HL-60 (cell line): ENCODE results near the gene TEKTIP1.
"Not testable (repeated sequence)": the region's sequence is repeated elsewhere in the genome, so short reads cannot be mapped to it uniquely, and the experiment has no call there.

Experiments used
- DNase-seq, 2 experiments: peaks; one replicate each; pipeline ENCODE4 v3.0.0-alpha.2; 2010 to 2020; ENCODE audit warnings: low read depth in 1 of 2, low spot score in 1 of 2
- H3K27ac ChIP-seq: fragments of 250-450 bp; sonication (Bioruptor Pico); replicated peaks from 2 replicates; pipeline ENCODE4 v1.5.1; 2020; ENCODE audit warnings: mild to moderate bottlenecking, moderate library complexity
- H3K27me3 ChIP-seq: fragments of 250-450 bp; sonication (Bioruptor Pico); 2 replicates; pipeline ENCODE4 v1.5.1; 2021; ENCODE audit warnings: mild to moderate bottlenecking, moderate library complexity; ENCODE audit not compliant: insufficient read depth, poor library complexity, severe bottlenecking
- H3K4me3 ChIP-seq: replicated peaks from 2 replicates; pipeline ENCODE4 v1.5.1; 2011; ENCODE audit warnings: mild to moderate bottlenecking, control low read depth, low read length; ENCODE audit not compliant: insufficient read depth
- GABPA ChIP-seq: IDR thresholded peaks from 2 replicates; pipeline ENCODE4 v1.6.1; 2012; ENCODE audit warnings: low read depth
- POLR2AphosphoS5 ChIP-seq: IDR thresholded peaks from 2 replicates; pipeline ENCODE4 v1.6.1; 2012; ENCODE audit warnings: low read depth
- SPI1 ChIP-seq: IDR thresholded peaks from 2 replicates; pipeline ENCODE4 v1.6.1; 2012; ENCODE audit warnings: low read depth, mild to moderate bottlenecking, borderline replicate concordance
- TF ChIP-seq, protein P1 (sequence below): IDR thresholded peaks from 2 replicates; pipeline ENCODE4 v1.6.1; 2012; ENCODE audit warnings: low read depth; ENCODE audit not compliant: insufficient replicate concordance
- TF ChIP-seq, protein P2 (sequence below): IDR thresholded peaks from one replicate; pipeline ENCODE4 v1.5.1; 2011; ENCODE audit warnings: low read length, control low read depth, inconsistent platforms; ENCODE audit not compliant: insufficient read depth

Gene TEKTIP1

DNA sequence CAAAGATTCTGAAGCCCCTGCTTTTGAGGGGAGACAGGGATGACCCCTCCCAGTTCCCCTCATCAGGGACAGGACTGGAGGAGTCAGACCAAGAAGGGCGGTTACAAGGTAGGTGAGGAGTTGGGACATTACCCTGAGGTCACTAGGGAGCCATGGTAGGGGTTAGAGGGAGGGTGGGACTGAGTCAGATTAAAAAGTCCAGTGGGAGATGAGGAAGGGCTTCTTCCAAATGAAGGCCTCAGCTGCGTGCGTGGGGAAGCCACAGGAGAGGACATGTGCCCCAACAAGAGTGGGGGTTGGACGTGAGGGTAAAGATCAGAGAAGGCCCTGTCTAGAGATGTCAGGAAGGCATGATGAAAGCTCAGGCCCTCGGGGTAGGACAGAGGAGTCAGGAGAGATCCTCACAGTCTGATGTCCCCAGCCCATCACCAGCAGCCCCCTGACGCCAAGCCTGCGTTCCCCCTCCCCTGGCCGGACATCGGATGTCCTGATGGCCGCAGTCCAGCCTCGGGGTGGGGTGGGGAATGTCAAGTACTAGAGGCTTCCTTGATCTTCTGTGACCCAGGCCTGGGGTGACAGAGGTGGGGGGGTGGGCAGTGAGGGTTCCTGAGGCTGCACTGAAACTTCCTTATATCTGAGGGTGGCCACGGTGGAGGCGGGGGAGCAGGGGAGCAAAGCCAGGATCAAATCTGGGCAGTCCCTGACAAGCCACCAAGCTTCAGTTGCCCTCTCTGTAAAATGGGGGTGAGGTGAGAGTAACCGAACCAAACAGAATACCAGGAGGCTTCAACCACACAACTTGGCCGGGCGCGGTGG lies 24.9 kb downstream of the TEKTIP1 start:
- H3K4me3 ChIP-seq = no peak overlapping the region
- no peaks in the 10 kb centered on the region for H3K27me3 ChIP-seq
- TF ChIP-seq, protein P1, sequence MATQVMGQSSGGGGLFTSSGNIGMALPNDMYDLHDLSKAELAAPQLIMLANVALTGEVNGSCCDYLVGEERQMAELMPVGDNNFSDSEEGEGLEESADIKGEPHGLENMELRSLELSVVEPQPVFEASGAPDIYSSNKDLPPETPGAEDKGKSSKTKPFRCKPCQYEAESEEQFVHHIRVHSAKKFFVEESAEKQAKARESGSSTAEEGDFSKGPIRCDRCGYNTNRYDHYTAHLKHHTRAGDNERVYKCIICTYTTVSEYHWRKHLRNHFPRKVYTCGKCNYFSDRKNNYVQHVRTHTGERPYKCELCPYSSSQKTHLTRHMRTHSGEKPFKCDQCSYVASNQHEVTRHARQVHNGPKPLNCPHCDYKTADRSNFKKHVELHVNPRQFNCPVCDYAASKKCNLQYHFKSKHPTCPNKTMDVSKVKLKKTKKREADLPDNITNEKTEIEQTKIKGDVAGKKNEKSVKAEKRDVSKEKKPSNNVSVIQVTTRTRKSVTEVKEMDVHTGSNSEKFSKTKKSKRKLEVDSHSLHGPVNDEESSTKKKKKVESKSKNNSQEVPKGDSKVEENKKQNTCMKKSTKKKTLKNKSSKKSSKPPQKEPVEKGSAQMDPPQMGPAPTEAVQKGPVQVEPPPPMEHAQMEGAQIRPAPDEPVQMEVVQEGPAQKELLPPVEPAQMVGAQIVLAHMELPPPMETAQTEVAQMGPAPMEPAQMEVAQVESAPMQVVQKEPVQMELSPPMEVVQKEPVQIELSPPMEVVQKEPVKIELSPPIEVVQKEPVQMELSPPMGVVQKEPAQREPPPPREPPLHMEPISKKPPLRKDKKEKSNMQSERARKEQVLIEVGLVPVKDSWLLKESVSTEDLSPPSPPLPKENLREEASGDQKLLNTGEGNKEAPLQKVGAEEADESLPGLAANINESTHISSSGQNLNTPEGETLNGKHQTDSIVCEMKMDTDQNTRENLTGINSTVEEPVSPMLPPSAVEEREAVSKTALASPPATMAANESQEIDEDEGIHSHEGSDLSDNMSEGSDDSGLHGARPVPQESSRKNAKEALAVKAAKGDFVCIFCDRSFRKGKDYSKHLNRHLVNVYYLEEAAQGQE = no peak
- TF ChIP-seq GABPA (no peak), SPI1 (no peak), POLR2AphosphoS5 (no peak)
- TF ChIP-seq, protein P2, sequence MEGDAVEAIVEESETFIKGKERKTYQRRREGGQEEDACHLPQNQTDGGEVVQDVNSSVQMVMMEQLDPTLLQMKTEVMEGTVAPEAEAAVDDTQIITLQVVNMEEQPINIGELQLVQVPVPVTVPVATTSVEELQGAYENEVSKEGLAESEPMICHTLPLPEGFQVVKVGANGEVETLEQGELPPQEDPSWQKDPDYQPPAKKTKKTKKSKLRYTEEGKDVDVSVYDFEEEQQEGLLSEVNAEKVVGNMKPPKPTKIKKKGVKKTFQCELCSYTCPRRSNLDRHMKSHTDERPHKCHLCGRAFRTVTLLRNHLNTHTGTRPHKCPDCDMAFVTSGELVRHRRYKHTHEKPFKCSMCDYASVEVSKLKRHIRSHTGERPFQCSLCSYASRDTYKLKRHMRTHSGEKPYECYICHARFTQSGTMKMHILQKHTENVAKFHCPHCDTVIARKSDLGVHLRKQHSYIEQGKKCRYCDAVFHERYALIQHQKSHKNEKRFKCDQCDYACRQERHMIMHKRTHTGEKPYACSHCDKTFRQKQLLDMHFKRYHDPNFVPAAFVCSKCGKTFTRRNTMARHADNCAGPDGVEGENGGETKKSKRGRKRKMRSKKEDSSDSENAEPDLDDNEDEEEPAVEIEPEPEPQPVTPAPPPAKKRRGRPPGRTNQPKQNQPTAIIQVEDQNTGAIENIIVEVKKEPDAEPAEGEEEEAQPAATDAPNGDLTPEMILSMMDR = no peak
- DNase-seq = no peak
- H3K27ac ChIP-seq = no peak overlapping the region

DNA sequence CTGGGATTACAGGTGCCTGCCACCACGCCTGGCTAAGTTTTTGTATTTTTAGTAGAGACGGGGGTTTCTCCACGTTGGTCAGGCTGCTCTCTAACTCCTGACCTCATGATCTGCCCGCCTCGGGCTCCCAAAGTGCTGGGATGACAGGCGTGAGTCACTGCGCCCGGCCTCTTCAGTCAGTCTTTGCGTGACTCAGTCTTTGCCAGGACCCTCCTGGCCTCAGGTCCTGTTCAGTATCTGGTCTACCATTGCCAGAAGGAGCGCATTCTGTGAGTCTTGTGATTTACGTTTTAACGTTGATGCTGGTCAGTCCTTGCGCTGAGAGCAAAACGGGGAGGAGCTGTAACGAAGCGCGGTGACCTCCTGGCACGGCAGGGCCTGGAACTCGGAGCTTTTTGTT lies 26.2 kb downstream of the TEKTIP1 start:
- no peak for DNase-seq
- no peak overlapping the region for H3K27ac ChIP-seq
- no peaks in the 10 kb centered on the region for H3K27me3 ChIP-seq
- TF ChIP-seq, protein P2 = no peak
- TF ChIP-seq, protein P1 = no peak
- TF ChIP-seq POLR2AphosphoS5 (no peak), GABPA (no peak), SPI1 (no peak)
- no peak overlapping the region for H3K4me3 ChIP-seq

DNA sequence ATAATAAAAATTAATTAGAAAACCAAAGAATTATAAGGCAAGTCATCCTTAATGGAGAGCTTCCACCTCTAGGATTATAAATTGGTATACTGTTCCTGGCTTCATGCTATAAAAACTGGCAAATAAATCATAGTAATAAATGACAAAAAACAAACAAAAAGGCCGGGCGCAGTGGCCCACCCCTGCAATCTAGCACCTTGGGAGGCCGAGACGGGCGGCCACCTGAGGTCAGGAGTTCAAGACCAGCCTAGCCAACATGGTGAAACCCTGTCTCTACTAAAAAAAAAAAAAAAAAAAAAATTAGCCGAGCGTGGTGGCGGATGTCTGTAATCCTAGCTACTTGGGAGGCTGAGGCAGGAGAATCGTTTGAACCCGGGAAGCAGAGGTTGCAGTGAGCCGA lies 31.1 kb downstream of the TEKTIP1 start:
- not testable (repeated sequence) for H3K27ac ChIP-seq, DNase-seq, H3K4me3 ChIP-seq, H3K27me3 ChIP-seq

DNA sequence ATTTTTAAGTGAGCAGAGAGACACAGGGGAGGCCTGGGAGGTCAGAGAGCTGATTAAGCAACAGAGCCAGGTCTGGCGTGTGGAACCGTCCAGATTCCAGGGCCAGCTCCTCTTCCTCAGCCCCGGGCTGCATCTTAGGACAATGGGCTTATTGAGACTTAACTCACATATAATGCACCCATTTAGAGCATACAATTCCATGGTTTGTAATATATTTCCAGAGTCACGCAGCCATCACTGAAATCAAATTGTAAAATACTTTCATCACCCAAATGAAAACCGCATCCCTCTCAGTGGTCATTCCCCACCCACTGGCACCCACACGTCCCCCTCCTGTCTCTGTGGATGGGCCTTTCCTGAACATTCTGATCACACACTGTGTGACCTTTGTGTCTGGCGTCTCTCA lies 31.6 kb downstream of the TEKTIP1 start:
- Histone ChIP-seq H3K4me3 (no peak overlapping the region), H3K27ac (no peak overlapping the region), H3K27me3 (no peaks in the 10 kb centered on the region)
- TF ChIP-seq, protein P2 = no peak
- no peak for TF ChIP-seq POLR2AphosphoS5
- no peak for TF ChIP-seq GABPA
- TF ChIP-seq, protein P1 = no peak
- TF ChIP-seq SPI1 = no peak
- DNase-seq = no peak
